ENCODE data around the gene SYNPO2L.

SYNPO2L gene

DNA sequence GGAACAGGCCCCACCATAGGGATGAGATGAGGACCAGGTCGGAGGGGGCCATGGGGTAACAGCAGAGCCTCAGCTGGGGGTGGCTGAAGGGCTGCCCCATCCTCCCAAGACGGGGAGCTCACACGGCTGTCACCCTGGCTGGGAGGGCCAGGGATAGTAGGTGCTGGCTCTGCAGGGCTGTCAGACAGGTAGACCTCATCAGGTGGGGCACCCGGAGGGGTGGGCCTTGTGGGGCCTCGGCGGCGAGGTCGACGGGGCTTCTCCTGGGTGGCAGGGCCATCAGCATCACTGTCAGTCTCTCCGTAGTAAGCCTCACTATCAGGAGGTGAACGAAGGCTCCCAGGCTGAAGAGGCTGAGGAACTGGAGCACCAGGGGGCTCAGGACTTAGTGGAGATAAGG is 2.6 kb downstream of the SYNPO2L start:
- ATAC-seq = no peak

DNA sequence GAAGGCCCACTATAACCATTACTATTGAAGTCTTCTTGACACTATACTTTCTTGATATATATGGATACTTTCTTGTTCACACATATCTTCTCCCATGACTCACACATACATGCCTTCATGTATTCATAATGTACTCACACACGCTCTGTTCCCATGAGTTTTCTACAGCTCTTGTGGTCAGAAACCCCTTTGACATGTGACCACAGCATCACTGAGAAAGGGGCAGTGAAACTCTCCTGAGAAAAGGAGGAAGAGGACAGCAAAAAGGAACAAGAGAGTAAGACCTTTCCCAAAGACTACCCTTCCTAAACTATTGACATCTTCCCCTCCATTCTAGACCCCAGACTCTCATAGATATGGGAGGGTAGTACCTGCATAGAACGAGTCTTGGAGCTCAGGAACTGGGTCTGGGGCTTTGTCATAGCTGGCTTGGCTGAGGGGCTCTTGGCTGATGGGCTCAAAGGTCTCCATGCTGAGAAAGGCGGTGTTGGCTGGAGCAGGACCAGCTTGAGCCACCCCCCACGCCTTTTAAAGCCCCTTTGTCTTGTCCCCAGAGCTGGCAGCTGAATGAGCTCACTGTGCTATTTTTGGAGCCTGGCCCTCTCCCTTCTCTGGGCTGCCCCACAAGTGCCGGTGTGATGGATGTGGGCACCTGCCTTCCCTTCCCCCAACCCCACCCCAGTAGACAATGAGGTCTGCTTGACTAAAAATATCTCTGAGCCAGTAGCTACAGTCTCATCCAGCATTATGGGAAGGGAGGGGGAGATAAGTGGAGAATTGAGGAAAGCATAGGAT is 5.1 kb downstream of the SYNPO2L start:
- ATAC-seq = no peak
- TF ChIP-seq OSR1 (CRISPR knock-in tag; IDR thresholded peaks at IDR 0.05) (no peak), ZFP3 (CRISPR knock-in tag; IDR thresholded peaks at IDR 0.05) (no peak), BACH2 (CRISPR knock-in tag; IDR thresholded peaks at IDR 0.05; ENCODE audit: borderline replicate concordance) (no peak), ZNF565 (CRISPR knock-in tag; conservative IDR thresholded peaks at IDR 0.05; ENCODE audit: low read depth) (no peak), ESRRG (CRISPR knock-in tag; IDR thresholded peaks at IDR 0.05) (no peak), SNAI2 (CRISPR knock-in tag; IDR thresholded peaks at IDR 0.05) (no peak), PPARA (CRISPR knock-in tag; IDR thresholded peaks at IDR 0.05; ENCODE audit: borderline replicate concordance) (no peak), ISL1 (CRISPR knock-in tag; IDR thresholded peaks at IDR 0.05) (no peak), TCF4 (CRISPR knock-in tag; IDR thresholded peaks at IDR 0.05; ENCODE audit: borderline replicate concordance) (no peak), GLIS3 (CRISPR knock-in tag; IDR thresholded peaks at IDR 0.05) (no peak)
- TF ChIP-seq, protein P1, sequence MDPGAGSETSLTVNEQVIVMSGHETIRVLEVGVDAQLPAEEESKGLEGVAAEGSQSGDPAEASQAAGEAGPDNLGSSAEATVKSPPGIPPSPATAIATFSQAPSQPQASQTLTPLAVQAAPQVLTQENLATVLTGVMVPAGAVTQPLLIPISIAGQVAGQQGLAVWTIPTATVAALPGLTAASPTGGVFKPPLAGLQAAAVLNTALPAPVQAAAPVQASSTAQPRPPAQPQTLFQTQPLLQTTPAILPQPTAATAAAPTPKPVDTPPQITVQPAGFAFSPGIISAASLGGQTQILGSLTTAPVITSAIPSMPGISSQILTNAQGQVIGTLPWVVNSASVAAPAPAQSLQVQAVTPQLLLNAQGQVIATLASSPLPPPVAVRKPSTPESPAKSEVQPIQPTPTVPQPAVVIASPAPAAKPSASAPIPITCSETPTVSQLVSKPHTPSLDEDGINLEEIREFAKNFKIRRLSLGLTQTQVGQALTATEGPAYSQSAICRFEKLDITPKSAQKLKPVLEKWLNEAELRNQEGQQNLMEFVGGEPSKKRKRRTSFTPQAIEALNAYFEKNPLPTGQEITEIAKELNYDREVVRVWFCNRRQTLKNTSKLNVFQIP (CRISPR knock-in tag; IDR thresholded peaks at IDR 0.05; ENCODE audit: borderline replicate concordance, low read depth) = no peak
- TF ChIP-seq, protein P2, sequence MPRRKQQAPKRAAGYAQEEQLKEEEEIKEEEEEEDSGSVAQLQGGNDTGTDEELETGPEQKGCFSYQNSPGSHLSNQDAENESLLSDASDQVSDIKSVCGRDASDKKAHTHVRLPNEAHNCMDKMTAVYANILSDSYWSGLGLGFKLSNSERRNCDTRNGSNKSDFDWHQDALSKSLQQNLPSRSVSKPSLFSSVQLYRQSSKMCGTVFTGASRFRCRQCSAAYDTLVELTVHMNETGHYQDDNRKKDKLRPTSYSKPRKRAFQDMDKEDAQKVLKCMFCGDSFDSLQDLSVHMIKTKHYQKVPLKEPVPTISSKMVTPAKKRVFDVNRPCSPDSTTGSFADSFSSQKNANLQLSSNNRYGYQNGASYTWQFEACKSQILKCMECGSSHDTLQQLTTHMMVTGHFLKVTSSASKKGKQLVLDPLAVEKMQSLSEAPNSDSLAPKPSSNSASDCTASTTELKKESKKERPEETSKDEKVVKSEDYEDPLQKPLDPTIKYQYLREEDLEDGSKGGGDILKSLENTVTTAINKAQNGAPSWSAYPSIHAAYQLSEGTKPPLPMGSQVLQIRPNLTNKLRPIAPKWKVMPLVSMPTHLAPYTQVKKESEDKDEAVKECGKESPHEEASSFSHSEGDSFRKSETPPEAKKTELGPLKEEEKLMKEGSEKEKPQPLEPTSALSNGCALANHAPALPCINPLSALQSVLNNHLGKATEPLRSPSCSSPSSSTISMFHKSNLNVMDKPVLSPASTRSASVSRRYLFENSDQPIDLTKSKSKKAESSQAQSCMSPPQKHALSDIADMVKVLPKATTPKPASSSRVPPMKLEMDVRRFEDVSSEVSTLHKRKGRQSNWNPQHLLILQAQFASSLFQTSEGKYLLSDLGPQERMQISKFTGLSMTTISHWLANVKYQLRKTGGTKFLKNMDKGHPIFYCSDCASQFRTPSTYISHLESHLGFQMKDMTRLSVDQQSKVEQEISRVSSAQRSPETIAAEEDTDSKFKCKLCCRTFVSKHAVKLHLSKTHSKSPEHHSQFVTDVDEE (CRISPR knock-in tag; IDR thresholded peaks at IDR 0.05) = no peak
- TF ChIP-seq, protein P3, sequence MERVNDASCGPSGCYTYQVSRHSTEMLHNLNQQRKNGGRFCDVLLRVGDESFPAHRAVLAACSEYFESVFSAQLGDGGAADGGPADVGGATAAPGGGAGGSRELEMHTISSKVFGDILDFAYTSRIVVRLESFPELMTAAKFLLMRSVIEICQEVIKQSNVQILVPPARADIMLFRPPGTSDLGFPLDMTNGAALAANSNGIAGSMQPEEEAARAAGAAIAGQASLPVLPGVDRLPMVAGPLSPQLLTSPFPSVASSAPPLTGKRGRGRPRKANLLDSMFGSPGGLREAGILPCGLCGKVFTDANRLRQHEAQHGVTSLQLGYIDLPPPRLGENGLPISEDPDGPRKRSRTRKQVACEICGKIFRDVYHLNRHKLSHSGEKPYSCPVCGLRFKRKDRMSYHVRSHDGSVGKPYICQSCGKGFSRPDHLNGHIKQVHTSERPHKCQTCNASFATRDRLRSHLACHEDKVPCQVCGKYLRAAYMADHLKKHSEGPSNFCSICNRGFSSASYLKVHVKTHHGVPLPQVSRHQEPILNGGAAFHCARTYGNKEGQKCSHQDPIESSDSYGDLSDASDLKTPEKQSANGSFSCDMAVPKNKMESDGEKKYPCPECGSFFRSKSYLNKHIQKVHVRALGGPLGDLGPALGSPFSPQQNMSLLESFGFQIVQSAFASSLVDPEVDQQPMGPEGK (CRISPR knock-in tag; IDR thresholded peaks at IDR 0.05; ENCODE audit: borderline replicate concordance) = no peak
- TF ChIP-seq, protein P4, sequence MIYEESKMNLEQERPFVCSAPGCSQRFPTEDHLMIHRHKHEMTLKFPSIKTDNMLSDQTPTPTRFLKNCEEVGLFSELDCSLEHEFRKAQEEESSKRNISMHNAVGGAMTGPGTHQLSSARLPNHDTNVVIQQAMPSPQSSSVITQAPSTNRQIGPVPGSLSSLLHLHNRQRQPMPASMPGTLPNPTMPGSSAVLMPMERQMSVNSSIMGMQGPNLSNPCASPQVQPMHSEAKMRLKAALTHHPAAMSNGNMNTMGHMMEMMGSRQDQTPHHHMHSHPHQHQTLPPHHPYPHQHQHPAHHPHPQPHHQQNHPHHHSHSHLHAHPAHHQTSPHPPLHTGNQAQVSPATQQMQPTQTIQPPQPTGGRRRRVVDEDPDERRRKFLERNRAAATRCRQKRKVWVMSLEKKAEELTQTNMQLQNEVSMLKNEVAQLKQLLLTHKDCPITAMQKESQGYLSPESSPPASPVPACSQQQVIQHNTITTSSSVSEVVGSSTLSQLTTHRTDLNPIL (CRISPR knock-in tag; IDR thresholded peaks at IDR 0.05; ENCODE audit: low read depth) = no peak
- TF ChIP-seq, protein P5, sequence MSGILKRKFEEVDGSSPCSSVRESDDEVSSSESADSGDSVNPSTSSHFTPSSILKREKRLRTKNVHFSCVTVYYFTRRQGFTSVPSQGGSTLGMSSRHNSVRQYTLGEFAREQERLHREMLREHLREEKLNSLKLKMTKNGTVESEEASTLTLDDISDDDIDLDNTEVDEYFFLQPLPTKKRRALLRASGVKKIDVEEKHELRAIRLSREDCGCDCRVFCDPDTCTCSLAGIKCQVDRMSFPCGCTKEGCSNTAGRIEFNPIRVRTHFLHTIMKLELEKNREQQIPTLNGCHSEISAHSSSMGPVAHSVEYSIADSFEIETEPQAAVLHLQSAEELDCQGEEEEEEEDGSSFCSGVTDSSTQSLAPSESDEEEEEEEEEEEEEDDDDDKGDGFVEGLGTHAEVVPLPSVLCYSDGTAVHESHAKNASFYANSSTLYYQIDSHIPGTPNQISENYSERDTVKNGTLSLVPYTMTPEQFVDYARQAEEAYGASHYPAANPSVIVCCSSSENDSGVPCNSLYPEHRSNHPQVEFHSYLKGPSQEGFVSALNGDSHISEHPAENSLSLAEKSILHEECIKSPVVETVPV (CRISPR knock-in tag; IDR thresholded peaks at IDR 0.05) = no peak

More for the DNA sequence above, 2.6 kb downstream of the SYNPO2L start:
- TF ChIP-seq ZNF70 (CRISPR knock-in tag; IDR thresholded peaks at IDR 0.05) (no peak), ISL1 (CRISPR knock-in tag; IDR thresholded peaks at IDR 0.05) (no peak), BACH2 (CRISPR knock-in tag; IDR thresholded peaks at IDR 0.05; ENCODE audit: borderline replicate concordance) (no peak), OSR1 (CRISPR knock-in tag; IDR thresholded peaks at IDR 0.05) (no peak), CSDC2 (CRISPR knock-in tag; IDR thresholded peaks at IDR 0.05) (no peak)
- TF ChIP-seq, protein P2 (CRISPR knock-in tag; IDR thresholded peaks at IDR 0.05) = no peak

Data from SK-N-SH treated with all-trans-retinoic acid at 6 μM for 48 hours (cell line).